ENCODE measurements around the gene PRKACA. TPM values are rescaled to one million over a fixed set of nuclear protein-coding genes. Genes with fewer than 3 reads are reported as not detected.
A peak's percentile ranks its signal among the peaks of the same experiment; 100 is the strongest.

PRKACA gene
- total RNA-seq, 4 donors from 2014 or later: 16.7 to 74.8 (median 39.5) TPM

DNA sequence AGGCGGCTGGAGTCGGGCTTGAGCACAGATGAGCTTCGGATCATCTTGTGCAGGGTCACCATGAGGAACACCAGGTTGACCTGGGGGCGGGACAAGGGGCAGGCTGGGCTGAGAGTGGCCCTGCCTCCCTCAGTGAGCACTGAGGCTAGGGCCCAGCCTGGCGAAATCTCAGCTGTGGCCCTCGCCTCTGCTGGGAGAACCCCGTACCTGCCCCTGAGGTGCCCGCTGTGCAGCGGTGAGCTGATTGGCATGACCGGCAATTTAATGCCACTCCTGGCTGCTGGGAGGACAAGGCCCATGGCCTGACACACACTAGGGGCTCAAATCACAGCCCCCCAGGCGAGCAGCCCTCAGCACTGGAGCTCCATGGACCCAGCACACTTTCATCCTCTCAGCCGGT lies 38.6 kb upstream of the PRKACA start:
- H3K27ac ChIP-seq: no peak overlapping the region
- no peaks in the 10 kb centered on the region for H3K4me1 ChIP-seq
- no peak for DNase-seq
- no peak overlapping the region for H3K4me3 ChIP-seq
- in situ Hi-C loops (cut with MboI; ENCODE audit: low pct_ligation_motif_present in 1 of 4, low pct_unique_long_range_greater_than_20kb in 1 of 4, low sequenced_read_pairs in 3 of 4): no loop called here
- intact Hi-C loops (cut with DNase I; ENCODE audit: low total_unique reads): no loop called here
- H3K9me3 ChIP-seq: no peaks in the 10 kb centered on the region
- WGBS, 2 donors (ENCODE audit: low coverage in 1 of 2): 93% methylated on average over 9 of the region's 12 CpGs; no CpG with 5 or more reads in 1 of the 2 donors
- no peak for TF ChIP-seq CTCF (IDR thresholded peaks at IDR 0.05)
- TF ChIP-seq POLR2AphosphoS5 (IDR thresholded peaks at IDR 0.05): no peak
- no peak for TF ChIP-seq POLR2A (IDR thresholded peaks at IDR 0.05)
- no peak for TF ChIP-seq EP300 (IDR thresholded peaks at IDR 0.05; ENCODE audit: low read depth)
- H3K36me3 ChIP-seq: peaks cover 0 to 9% (median 3%) of the 10 kb centered on the region in 4 donors
- H3K27me3 ChIP-seq: no peaks in the 10 kb centered on the region

- Histone ChIP-seq H3K27me3 (no peaks in the 10 kb centered on the region), H3K4me1 (peaks cover under 1 to 5% (median 2%) of the 10 kb centered on the region in 4 donors), H3K36me3 (peaks cover 0 to 9% (median 3%) of the 10 kb centered on the region in 4 donors), H3K4me3 (no peak overlapping the region), H3K27ac (no peak overlapping the region), H3K9me3 (no peaks in the 10 kb centered on the region)
- in situ Hi-C loops (cut with MboI; ENCODE audit: low pct_ligation_motif_present in 1 of 4, low pct_unique_long_range_greater_than_20kb in 1 of 4, low sequenced_read_pairs in 3 of 4): no loop called here
- 95 to 100% methylated on average over 2 to 17 of the region's 17 CpGs for WGBS, 2 donors (ENCODE audit: low coverage in 1 of 2)
- intact Hi-C loops (cut with DNase I; ENCODE audit: low total_unique reads): no loop called here
- TF ChIP-seq POLR2A (IDR thresholded peaks at IDR 0.05) (no peak), POLR2AphosphoS5 (IDR thresholded peaks at IDR 0.05) (no peak), EP300 (IDR thresholded peaks at IDR 0.05; ENCODE audit: low read depth) (no peak), CTCF (IDR thresholded peaks at IDR 0.05) (no peak)
- DNase-seq: no peak
Observed at GRCh38 chr19:14155371-14155770, 37.8 kb upstream of the PRKACA start.

DNA sequence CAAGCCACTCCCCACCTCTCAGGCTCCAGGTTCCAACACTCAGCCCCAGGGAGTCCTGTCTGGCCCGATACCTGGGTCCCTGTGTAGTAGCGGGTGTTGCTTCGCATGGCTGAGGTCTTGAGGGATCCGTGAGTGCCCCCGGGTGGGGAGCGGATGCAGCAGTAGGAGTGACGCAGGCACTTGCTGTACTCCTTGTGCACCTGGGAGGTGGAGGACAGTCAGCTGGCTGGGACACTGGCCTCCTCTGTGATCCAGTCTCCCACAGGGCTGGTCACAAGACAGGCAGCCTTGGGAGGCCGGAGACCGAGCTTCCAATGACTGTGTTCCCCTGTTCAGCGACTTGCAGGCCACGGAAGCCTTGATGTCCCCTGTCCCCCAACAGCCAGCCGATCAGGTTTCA lies 35.2 kb upstream of the PRKACA start:
- DNase-seq: no peak
- no peak for TF ChIP-seq CTCF (IDR thresholded peaks at IDR 0.05)
- TF ChIP-seq POLR2AphosphoS5 (IDR thresholded peaks at IDR 0.05): no peak
- TF ChIP-seq EP300 (IDR thresholded peaks at IDR 0.05; ENCODE audit: low read depth): no peak
- Histone ChIP-seq H3K9me3 (no peaks in the 10 kb centered on the region), H3K27me3 (no peaks in the 10 kb centered on the region), H3K36me3 (peaks cover 0 to 9% (median 3%) of the 10 kb centered on the region in 4 donors), H3K4me1 (peaks cover 19 to 31% (median 26%) of the 10 kb centered on the region in 4 donors), H3K4me3 (no peak overlapping the region), H3K27ac (no peak overlapping the region)
- in situ Hi-C loops (cut with MboI; ENCODE audit: low pct_ligation_motif_present in 1 of 4, low pct_unique_long_range_greater_than_20kb in 1 of 4, low sequenced_read_pairs in 3 of 4) (no loop called here), intact Hi-C loops (cut with DNase I; ENCODE audit: low total_unique reads) (no loop called here)
- WGBS, 2 donors (ENCODE audit: low coverage in 1 of 2): 96% methylated on average over 12 of the region's 12 CpGs; no CpG with 5 or more reads in 1 of the 2 donors

GRCh38 chr19:14150770-14151661 lies 33.5 kb upstream of the PRKACA start:
- intact Hi-C loops (cut with DNase I; ENCODE audit: low total_unique reads) (no loop called here), in situ Hi-C loops (cut with MboI; ENCODE audit: low pct_ligation_motif_present in 1 of 4, low pct_unique_long_range_greater_than_20kb in 1 of 4, low sequenced_read_pairs in 3 of 4) (no loop called here)
- 89% methylated on average over 22 of the region's 47 CpGs; no CpG with 5 or more reads in 1 of the 2 donors for WGBS, 2 donors (ENCODE audit: low coverage in 1 of 2)
- Histone ChIP-seq H3K9me3 (no peaks in the 10 kb centered on the region), H3K4me3 (no peak overlapping the region), H3K4me1 (peaks cover 19 to 31% (median 26%) of the 10 kb centered on the region in 4 donors), H3K27me3 (no peaks in the 10 kb centered on the region), H3K36me3 (peaks cover 0 to 7% (median 3%) of the 10 kb centered on the region in 4 donors), H3K27ac (peak overlapping the region in 3 of 4 donors; percentile 68 to 84 (median 77))
- DNase-seq: no peak
- TF ChIP-seq CTCF (IDR thresholded peaks at IDR 0.05): no peak
- no peak for TF ChIP-seq EP300 (IDR thresholded peaks at IDR 0.05; ENCODE audit: low read depth)
- TF ChIP-seq POLR2AphosphoS5 (IDR thresholded peaks at IDR 0.05): no peak
- TF ChIP-seq POLR2A (IDR thresholded peaks at IDR 0.05): no peak
